GM12891 (cell line): Measurements from ENCODE around the gene LIN28A.

Experiments used
- PAX5 ChIP-seq: IDR thresholded peaks from 2 replicates; pipeline ENCODE4 v1.6.1; 2011; ENCODE audit warnings: low read length, moderate library complexity, mild to moderate bottlenecking; ENCODE audit not compliant: insufficient read depth, severe bottlenecking
- POLR2A ChIP-seq: IDR thresholded peaks from 2 replicates; pipeline ENCODE4 v1.6.1; 2011; ENCODE audit warnings: low read depth, low read length, control low read depth
- POLR2AphosphoS5 ChIP-seq: IDR thresholded peaks from 2 replicates; pipeline ENCODE4 v1.6.1; 2011; ENCODE audit warnings: low read depth, low read length, control low read depth
- POU2F2 ChIP-seq: IDR thresholded peaks from 2 replicates; pipeline ENCODE4 v1.6.1; 2011; ENCODE audit warnings: low read depth, mild to moderate bottlenecking, control low read depth, low read length, moderate library complexity
- SPI1 ChIP-seq: IDR thresholded peaks from 2 replicates; pipeline ENCODE4 v1.6.1; 2011; ENCODE audit warnings: low read depth, low read length, control low read depth
- TAF1 ChIP-seq: IDR thresholded peaks from 2 replicates; pipeline ENCODE4 v1.6.1; 2011; ENCODE audit warnings: low read depth, low read length, control low read depth

DNA sequence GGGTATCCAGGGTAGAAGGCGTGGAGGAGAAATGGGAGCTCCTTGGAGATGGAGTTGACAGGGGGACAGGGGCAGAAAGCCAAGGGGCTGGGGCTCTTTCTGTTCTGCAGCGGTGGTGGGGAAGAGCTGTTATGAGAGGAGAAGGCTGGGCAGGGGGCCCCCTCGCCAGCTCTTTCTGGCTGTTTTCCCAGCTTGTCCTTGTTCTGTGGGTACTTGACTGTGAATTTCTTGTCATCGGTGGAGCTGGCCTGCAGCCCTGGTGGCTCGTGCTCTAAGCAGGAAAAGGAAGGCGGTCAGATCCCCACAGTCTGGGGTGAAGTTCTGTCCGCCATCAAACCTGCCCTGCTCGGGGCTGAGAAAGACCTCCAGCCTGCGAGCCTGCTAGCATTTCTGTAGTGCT is 45.7 kb upstream of the LIN28A start:
- no peak for TF ChIP-seq POLR2AphosphoS5
- TF ChIP-seq POLR2A = no peak
- no peak for TF ChIP-seq TAF1
- TF ChIP-seq PAX5 = no peak
- no peak for TF ChIP-seq POU2F2
- TF ChIP-seq SPI1 = no peak
